ENCODE data around the gene KCNK10.

KCNK10 gene

DNA sequence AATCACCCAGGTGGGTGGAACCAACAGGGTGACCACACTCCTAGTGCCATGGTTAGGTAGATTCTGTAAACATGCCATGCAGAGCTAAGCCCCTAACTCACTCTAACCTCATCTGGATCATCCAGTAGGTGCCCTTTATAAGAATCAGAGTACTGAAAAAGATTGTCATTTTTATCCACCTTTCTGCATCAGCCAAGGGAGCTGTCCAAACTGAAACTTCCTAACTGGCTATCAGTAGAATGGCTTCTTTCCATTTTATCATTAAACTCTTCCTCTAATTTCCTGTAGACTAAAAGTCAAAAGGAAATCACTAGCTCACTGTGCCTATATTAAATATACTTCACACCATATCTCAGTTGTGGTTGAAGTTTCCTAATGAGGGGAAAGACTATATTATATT, 6.5 kb downstream of the KCNK10 start:
- no peak for DNase-seq

DNA sequence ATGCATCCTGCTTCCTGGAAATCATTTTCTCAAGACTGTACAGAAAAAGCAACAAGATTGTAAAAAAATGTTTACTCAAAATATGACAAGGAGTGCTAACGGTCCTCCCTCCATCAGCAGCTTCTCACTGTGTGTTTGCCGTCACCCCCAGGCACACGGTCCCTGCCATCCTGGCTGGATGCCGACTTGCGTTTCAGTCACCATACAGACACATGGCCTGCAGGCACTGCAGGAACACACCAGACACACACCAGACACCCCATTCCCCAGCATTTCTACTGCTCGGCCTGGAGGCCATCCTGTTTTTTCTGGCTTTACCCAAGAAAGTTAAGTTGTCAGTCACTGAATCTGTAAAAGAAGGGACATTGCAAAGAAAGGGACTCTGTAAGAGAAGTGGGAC, 10.8 kb downstream of the KCNK10 start:
- no peak for DNase-seq

DNA sequence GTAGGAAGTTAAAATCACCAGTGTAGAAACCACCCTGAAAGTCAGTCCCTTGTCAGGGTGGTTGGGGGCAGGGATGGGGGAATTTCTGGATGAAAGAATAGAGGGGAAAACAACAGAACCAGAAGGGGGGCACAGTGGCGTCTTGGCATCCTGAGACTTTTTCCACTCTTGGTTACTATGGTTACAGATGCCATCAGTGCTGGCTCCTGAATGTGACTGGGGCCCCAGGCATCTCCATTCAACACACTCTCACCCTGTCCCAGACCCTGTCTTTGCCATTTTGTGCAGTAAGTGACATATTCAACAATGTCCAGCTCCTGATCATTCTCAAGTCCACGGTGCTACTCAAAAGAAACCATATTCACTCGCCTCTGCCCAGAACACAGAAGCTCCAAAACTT, 11.3 kb downstream of the KCNK10 start:
- no peak for DNase-seq

DNA sequence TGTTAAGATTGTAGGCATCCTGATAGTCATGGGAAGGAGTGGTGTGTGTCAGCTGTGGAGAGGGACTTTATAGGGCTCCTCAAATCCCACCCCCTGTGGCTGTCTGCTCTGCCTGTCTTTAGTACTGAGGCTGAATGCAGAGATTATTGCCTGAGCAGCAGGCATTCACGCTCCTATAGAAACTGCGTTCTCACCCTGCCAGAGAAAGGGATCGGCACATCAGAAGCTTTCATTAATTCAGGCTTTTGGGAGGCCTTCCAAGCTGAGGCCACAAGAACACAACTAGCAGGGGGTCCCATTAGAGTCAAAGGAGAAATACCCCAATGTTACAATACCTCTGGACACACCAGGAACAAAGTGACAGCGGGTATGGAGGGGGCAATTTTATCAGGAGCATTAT, 12.6 kb downstream of the KCNK10 start:
- DNase-seq: no peak

DNA sequence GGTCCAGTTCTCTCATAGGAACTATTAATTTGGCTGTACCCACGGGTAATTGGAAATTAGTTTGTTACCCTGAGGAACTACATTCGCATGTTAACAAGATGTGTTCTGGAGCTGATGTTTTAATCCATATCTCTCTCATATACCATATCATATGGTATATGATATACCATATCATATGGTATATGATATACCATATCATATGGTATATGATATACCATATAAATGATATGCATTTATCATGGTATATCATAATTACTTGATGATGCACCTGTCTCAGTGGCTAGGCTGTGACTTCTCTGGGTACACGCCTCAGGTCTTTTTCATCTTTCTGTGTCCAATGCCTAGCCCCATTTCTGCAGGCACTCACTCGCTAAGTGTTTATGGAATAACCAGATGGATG, 13.0 kb downstream of the KCNK10 start:
- DNase-seq: no peak

DNA sequence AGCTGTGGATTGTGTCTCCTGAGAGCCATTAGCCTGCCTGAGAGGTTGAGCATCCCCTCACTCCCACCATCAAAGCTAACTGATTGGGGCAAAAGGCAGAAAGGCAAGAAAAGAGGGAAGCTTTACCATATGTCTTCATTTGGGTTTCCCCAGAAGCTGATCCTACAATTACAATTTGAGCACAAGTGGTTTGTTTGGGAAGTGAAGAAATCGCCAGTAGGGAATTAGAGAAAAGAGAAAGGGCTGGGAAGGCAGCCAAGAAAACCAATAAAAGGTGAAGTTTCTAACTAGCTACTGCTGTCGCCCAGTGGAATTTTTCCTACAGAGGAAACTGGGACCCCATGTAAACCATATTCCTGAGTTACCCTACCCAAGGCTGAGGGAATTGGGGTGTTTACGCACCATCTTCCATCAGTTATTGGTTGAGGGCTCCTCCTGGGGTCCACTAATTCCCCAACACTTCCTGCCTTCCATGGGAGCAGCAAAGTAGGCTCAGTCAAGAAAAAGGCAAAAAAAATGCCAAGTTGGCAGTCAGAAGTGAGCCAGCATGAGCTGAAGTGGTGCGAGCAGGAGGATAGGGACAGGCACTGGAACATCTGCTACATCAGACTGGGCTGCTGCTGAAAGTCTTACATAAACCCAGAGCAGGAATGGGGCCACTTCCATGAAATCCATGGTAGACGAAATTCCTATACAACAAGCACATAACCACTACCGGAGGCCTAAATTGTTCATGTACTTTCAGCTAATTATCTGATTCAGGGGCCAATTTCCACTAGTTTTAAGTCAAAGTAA, 17.3 kb downstream of the KCNK10 start:
- DNase-seq: no peak

DNA sequence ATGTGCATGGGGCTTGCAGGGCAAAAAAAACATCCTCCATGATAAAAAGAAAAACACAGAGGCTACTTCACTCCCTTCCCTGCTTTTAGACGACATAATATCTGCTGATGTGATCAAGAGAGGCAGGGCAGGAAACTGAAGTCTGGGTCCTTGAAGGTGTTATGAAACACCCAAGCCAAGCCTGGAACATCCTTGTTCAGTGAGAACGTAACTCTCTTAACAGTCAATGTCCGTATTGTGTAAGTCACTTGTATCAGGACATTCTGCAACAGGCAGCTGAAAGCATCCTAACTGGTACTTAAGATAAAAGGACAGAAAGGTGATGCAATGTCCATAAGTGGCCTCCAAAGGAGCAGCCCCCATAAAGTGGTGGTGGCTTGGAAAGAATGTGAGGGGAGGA, 20.0 kb downstream of the KCNK10 start:
- DNase-seq: no peak

DNA sequence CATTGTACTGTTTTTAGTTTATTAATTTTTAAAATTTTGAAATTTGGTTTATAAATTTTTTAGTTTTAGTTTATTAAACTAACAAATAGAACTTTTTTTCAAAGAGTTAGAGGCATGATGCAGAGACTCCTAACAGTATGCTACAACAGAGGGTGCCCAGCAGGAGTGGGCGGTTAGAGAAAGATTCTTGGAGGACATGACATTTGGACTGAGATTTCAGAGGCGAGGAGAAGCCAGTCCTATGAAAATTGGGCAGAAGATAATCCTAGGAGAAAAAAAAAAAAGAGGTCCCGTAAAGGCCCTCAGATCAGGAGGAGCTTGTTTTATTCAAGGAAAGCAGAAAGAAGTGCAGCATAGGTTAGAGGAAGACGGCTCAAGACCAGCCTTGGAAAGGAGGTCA, 21.7 kb downstream of the KCNK10 start:
- no peak for DNase-seq

DNA sequence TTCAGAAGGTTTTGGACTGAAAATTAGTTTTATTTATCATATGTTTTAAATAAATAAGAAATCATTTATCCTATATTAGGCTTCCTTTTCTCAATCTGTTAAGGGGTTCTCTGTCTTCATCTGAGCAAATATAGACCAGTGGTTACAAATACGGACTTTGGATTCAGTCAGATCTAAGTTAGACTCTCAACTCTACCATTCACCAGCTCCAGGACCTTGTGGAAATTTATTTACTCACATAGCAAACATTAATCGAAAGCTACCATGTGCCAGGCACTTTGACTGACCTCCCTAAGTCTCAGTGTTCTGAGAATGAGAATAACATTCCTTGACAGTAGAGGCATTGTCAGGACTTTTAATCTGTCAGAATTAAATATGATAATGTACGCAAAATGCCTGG, 22.3 kb downstream of the KCNK10 start:
- DNase-seq: no peak

DNA sequence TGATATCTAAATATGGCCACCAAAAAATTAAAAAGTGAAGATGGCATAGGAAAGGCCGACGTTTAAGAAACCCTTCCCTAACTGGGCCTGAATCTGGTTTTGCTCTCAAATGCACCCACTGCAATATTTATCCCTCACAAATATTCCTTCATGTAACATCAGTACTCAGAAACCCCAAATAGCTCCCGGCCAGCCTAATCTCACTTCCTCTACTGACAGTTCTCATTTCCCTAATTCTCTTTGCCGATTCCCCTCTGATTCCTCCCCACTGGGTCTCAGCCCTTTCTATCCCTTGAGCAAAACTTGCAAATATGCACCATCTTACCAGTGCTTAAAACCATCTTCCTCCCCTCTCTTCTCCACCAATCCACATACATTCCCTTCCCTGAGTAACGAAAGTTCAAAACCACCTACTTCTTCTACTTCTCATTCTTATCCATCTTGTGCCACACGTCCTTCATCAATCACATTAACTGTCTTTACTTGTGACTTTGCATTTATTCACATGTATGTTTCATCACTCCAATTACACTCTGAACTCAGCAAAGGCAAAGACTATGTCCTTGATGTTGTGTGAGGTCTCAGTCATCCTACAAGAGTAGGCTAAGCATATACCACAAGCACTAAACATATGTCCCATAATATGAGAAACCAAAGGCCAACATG, 23.1 kb downstream of the KCNK10 start:
- no peak for DNase-seq

DNA sequence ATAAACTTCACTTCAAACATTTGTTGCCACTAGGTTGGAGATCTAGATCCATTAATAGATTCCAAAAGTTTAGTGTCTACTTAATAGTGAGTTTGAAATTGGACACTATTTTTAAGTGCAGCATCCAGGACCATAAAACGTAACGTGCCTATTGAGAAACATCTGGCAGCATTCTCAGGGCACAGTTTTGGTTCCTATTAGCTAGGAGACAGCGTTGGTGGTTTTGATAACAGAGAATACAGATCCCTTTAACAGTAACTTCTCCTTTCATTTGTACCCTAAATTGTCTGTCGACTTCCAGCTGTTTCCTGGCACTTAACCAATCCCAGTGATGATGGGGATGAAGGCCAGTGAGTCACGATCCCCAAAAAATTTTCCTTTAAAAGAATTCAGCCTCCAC, 25.8 kb downstream of the KCNK10 start:
- DNase-seq: no peak

DNA sequence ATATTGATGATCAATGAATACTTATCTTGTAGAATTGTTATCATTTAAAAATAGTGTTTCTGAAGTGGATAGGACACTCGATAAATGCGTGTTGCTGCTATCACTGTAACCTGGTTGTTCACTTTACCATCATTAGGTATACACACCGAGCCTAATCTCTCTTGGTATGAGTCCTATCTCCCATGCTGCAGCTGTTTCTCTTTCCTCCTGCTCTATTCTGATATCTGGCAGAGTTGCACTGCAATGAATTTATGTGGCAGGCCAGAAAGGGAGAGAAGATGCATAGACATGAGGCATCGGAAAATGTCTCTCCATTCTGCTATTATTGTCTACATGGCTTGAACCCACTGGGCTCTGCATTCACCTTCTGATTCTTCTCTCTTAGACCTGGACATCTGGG, 26.7 kb downstream of the KCNK10 start:
- no peak for DNase-seq

DNA sequence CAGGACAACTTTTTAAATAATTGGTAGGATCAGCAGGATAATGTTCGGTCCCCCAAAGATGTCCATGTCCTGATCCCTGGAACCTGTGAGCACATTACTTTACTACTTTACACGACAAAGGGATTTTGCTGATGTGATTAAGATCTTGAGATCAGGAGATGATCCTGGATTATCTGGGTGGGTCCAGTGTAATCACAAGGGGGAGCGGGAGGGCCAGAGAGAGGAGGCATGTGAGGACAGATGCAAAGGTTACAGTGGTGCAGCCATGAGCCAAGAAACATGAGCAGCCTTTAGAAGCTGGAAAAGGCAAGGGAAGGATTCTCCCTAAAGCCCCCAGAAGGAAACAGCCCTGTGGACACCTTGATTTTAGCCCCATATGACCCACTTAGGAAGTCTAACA, 33.1 kb downstream of the KCNK10 start:
- DNase-seq: no peak

DNA sequence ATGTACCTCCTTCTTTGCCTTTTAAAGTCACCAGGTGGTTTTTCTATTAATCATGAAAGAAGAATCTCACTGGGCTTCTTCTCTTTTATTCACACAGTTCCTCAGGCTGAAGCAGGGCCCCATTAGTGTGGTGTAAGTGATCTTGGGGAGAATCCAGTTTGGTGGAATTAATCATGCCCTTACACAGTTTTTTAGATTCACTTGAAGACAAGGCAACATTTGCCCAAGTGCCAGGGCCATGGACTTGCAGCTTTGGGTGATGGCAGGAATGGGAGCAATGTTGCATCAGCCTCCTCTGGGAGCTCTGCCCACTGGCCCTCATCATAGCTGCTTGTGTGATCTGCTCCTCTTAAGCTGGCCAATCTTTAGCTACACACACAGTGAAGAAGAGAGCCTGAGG, 33.8 kb downstream of the KCNK10 start:
- no peak for DNase-seq

DNA sequence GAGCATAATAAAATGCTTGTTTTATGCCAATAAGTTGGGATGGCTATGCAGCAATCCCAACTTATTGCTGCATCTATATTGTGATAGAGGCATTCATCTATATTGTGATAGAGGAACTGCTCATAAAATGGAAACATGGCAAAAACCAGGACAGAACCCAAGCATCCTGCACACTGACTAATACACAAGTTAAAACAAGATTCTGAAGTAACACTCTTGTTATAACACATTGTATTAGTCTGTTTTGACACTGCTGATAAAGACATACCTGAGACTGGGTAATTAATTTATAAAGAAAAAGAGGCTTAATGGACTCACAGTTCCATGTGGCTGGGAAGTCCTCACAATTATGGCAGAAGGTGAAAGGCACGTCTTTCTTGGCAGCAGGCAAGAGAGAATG, 36.8 kb downstream of the KCNK10 start:
- no peak for DNase-seq

DNA sequence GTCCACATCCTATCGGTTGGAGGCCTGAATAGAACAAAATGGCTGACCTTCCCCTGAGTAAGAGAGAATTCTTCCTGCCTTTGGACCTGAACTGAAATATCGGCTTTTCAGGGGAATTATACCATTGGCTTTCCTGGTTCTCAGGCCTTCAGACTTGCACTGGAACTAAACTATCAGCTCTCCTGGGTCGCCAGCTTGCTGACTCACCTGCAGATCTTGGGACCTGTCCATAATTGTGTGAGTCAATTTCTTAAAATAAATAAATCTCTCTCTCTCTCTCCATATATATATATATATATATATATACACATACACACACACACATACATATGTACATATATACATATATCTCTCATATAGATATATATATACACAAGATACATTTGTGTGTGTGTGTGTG, 41.6 kb downstream of the KCNK10 start:
- no peak for DNase-seq

DNA sequence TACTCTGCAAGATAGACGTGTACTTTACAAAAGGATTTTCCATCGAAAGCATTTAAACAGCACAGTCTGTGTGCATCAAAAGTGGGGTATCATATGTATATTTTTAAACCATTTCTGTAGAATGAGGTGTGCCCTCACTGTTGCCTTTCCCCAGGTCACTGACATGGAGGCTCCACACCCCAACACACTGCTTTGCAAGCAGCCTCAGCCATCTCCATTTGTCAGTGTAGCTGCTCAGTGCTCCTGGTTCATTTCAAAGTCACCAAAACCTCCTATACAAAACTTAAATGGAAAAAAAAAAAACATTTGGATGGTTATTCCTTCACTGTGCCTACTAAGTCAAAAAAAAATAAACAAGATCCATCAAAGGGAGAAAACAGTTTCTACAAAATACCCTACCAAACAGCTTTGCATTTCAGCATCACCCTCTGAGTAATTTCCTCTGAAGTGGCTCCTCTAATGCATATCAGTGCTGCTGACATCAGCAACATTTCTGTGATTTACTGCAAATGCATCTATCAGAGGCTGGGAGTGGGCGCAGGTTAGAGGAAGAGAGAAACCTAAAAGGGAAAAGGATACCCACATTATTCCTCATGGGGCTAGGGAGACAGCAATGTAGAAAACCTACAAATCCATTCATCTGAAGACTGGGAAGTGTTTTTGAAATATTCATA, 46.0 kb downstream of the KCNK10 start:
- DNase-seq: no peak

DNA sequence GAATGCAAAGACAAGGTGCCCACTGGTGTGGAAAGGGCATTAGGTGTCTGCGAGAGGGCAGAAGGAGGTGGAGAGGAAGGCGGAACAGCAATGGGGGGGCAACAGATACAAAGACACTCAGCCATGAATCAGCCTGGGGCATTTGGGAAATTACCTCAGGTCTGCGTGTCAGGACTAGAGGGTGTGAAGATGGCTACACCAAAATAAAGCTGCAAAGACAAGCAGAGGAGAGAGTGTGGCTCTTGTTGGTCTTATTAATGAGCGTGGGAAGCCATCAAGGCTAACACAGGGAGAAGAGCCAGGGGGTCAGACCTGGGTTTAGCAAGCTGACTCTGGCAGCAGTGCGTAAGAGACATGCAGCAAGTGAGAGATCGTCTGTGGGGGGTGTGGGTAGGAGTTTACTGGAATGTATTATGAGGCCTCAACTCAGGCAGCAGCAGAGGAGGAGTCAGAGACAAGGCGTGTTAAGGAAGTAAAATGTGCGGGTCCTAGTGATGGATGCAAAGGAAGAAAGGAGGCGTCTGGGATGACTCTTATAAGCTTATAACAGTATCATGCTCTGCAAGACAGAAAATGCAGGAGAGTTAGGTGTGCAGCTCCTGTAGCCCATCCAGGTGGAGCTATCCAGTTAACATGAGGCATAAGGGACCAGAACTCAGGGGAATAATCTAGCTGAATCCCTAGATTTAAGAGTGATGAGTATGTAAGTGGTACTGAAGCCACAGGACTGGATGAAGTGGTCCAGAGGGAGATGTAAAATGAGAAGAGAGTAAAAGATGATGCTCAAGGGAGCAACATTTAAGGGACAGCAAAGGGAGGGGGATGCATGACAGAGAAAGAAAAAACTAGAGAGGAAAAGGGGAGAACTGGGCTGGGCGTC, 50.4 kb downstream of the KCNK10 start:
- no peak for DNase-seq

DNA sequence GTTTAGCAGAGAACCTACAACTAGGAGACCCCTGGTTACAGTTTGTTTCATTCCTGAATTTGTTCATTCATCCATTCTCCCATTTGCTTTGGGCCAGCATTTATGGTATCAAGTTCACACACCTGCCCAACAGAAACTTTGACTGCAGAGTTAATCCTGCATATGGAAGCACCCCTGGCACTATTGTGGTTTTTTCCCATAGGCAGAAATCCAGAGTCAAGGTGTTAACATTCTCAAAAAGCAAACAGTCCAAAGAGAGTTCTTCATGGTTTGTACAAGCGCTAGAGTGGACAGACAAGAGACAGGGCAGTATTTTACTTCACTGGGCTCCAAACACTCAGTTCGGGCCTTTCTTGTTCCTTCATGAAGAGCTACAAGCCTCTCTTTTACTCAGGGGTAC, 51.9 kb downstream of the KCNK10 start:
- DNase-seq: no peak

DNA sequence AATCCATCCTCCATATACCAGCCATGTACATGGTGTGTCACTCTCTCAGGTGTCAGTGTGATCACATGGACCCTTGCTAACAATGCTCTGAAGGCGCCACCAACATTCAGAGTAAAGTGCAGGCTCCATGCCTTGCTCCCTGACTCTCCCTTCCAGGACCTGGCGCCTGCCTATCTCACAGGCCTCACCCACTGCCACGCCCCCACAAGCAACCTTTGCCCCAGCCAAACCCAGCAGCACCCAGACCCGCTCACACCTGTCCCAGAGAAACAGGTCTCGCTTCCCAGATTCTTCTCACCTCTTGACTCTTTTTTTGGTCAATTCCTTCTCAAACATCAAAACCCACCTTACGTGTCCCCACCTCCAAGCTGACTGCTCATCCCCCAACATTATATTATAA, 52.3 kb downstream of the KCNK10 start:
- DNase-seq: no peak

DNA sequence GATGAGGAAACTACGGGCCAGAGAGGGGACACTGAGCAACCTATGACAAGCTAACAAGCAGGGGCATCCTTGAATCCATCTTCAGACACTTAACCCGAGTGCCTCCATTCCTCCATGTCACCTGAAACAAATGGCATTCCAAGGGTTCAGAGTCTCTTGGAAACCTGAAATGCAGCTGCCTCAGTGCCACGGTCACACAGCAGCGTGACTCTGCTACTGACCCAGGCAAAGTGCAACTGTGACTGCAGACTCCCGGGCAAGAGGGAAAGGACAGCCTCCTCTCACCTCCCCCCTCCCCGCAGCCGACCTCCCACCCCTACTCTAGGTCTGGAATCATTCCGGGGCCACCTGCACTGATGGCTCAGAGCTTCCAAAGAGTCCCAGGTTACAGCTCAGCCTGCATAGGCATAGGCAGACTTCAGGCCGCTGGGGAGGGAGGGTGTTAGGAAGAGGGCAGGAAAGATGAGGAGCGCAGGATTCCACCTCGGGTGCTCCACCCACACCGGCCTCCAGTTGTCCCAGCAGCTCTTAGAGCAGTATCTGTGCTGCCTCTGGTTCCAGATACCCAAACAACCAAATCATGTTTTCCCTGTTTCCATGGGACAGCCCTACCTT, 53.2 kb downstream of the KCNK10 start:
- DNase-seq: no peak

DNA sequence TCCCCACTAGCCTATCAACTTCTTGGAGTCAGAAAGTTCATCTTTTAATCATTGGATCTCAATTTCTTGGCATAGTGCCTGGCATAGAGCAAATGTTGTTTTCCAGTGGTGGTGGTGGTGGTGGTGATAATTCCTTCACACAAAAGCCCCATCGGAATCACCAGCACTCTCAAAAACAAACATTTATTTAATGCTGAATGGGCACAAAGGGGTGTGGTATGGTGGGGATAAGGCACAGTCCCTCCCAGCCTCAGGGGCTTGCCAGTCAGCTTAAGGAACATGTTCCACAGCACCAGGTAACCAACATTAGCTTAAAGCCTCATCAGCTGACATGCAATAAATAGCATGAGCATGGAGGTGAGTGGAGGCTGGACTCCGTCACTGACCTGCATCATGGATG, 56.6 kb downstream of the KCNK10 start:
- DNase-seq: no peak

DNA sequence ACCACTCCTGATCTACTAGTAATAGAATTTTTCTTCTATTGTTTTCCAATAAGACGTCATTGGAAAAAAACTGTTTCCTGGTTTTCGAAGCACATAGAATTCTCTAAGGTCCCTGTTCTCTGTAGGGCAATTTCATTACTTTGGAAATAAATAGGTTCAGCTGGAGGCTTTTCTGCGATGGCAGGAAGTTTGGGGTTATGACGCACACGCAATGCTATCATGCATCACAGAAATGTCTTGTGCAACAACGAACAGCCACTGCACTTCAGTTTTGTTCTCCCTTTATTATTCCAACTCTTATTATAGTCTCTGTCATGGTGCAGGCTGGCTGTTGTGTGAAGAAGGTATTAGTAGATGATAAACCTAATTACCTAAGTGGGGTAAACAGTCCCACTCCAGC, 59.0 kb downstream of the KCNK10 start:
- DNase-seq: no peak

All from cortex of kidney (tissue), 1 donor.